PC-9 (cell line): ENCODE measurements around the gene BTN1A1.

ENCODE experiments used
- CTCF ChIP-seq: fragments of 200-600 bp; sonication (generic); conservative IDR thresholded peaks from 2 replicates; pipeline ENCODE4 v1.6.1; 2017; ENCODE audit warnings: mixed run types, antibody characterized with exemption, mild to moderate bottlenecking, moderate library complexity
- EZH2 ChIP-seq: fragments of 200-600 bp; sonication (generic); IDR thresholded peaks from 2 replicates; pipeline ENCODE4 v1.8.0; 2017; ENCODE audit warnings: antibody characterized with exemption, low read depth

- TF ChIP-seq CTCF (no peak), EZH2 (no peak)
These were observed 12.6 kb upstream of the BTN1A1 start for GRCh38 chr6:26487466-26487865.
